GM21526 (cell line): Measurements from ENCODE around the gene HOXD9.

Experiments
- ATAC-seq: cut with Tn5 transposase; IDR thresholded peaks from one replicate; pipeline ENCODE4 v1.9.1; 2021; ENCODE audit warnings: moderate library complexity; ENCODE audit not compliant: unreplicated experiment, low FRiP score

The HOXD9 gene

GRCh38 chr2:176150584-176151441, 28.3 kb downstream of the HOXD9 start:
- ATAC-seq: no peak

- ATAC-seq: no peak
Observed at GRCh38 chr2:176151442-176152287, 29.1 kb downstream of the HOXD9 start, which contains the start of gene HOXD4. TSS of gene HOXD4 (plus strand) at chr2:176151550. CDS start at chr2:176151634, 84 bp downstream.

- ATAC-seq: no peak
Observed at GRCh38 chr2:176152350-176153181, 30.0 kb downstream of the HOXD9 start.

- ATAC-seq: no peak
Observed at GRCh38 chr2:176154576-176155252, 32.2 kb downstream of the HOXD9 start.

- ATAC-seq: no peak
Observed at GRCh38 chr2:176155356-176156044, 33.0 kb downstream of the HOXD9 start.

GRCh38 chr2:176156301-176156806, 33.8 kb downstream of the HOXD9 start:
- ATAC-seq: no peak

- no peak for ATAC-seq
Observed at GRCh38 chr2:176156807-176157498, 34.4 kb downstream of the HOXD9 start, which contains the start of gene HOXD3. TSS of gene HOXD3 (plus strand) at chr2:176157307. CDS start at chr2:176169115, 11,808 bp downstream.

GRCh38 chr2:176157499-176158185, 35.1 kb downstream of the HOXD9 start:
- ATAC-seq: no peak

- ATAC-seq: no peak
Observed at GRCh38 chr2:176158186-176158591, 35.7 kb downstream of the HOXD9 start.

GRCh38 chr2:176158855-176159662, 36.5 kb downstream of the HOXD9 start:
- no peak for ATAC-seq

- ATAC-seq: no peak
Observed at GRCh38 chr2:176159663-176160250, 37.2 kb downstream of the HOXD9 start.

- ATAC-seq: no peak
Observed at GRCh38 chr2:176160251-176160985, 37.9 kb downstream of the HOXD9 start.

- ATAC-seq: no peak
Observed at GRCh38 chr2:176160986-176161824, 38.7 kb downstream of the HOXD9 start.

GRCh38 chr2:176161825-176162626, 39.5 kb downstream of the HOXD9 start:
- ATAC-seq: no peak
